GM19099 (cell line): ENCODE measurements around the gene ADAMTS7.

Experiments used
- POLR2A ChIP-seq: IDR thresholded peaks from 3 replicates; pipeline ENCODE4 v1.6.1; 2011; ENCODE audit warnings: low read depth; ENCODE audit not compliant: insufficient read length; ENCODE audit errors: extremely low read depth

ADAMTS7 gene

DNA sequence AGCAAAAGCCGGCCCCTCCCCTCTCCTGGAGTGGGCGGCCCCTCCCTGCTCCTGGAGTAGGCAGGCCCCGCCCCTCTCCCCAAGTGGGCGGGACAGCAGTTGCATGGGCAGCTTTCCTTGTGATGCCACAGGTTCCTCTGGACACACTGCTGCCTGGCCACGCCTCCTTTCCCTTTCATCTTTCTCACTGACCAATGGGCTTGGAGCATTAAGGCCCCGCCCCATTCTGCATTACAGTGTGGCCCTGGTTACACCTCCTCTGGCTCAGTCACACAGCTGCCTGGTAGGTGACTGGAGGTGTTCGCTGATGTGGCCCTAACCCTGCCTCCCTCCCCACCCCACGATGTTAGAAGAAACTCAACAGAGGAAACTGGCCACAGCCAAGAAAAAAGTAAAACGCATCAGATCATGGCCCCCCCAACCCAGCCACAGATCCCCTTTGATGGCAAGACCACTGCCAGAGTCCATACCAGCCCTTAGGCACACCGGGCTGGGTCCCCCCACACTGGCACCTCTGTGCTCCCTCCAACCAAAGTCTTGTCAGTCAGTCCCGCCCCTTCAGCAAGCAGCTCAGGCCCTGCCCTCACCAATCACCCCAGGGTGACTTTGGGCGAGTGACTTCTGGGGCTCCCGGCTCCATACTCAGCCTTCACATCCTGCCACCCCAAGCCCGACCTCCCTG lies 84.3 kb downstream of the ADAMTS7 start:
- no peak for TF ChIP-seq POLR2A

DNA sequence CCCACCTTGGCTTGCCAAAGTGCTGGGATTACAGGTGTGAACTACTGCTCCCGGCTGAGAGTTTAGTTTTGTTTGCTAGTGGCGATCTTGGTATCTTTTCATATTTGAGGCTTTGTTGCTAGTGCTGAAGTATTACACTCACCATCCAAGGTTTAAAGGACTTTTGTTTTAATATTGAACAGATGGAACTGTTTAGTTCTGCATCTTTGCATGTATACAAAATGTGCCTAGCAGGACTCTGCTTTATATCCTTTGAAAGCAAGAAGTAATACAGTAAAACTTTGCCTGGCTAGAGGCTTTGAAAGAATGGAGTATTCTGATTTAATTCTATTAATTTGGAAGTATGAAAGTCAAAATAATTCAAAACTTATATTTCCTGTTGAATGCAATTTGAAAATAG lies 92.4 kb downstream of the ADAMTS7 start:
- TF ChIP-seq POLR2A, result no peak

DNA sequence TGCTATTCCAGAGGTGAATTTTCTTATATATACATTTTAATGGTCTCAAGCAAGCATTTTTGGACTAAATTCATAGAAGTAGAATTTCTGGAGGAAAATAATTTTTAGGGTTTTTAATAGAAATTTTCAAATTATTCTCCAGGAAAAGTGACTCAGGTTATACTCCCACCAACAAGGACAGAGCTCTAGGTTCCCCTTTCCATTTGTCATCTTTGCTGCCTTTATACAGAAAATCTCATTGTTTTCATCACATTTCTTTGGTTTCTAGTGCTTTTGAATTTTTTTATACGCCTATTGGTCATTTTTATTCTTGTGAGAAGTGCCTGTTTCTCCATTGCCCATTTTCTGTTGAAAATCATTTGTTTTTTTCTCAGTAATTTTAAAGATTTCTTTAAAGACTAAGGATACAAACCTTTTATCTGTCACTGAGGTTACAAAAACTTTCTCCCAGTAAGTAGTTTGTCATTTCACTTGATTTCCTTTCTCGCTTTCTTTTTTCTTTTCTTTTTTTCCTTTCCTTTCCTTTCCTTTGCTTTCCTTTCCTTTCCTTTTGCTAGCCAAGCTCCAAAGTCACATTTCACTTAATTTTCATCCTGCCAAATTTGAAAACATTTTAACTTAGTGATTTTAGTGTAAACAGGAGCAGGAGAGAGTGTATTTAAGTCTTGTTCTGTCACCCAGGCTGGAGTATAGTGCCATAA lies 93.2 kb downstream of the ADAMTS7 start:
- TF ChIP-seq POLR2A, result no peak

DNA sequence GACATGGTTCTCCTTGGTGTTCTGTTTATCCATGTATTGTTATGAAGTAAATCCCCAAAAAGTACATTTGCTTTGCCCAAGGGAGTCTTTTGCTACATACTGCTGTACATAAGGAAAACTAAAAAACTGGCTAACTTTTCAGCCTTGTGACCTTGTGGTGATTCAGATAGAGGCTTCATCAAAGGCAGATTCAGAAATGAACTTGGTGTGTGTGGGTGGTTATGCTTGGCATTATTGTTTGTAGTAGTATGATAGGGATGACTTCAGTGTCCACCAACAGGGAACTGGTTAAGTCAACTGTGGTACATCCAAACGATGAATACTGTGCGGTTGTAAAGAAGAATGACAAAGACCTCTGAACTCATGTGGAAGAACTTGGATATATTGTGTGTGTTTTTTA lies 94.6 kb downstream of the ADAMTS7 start:
- no peak for TF ChIP-seq POLR2A

DNA sequence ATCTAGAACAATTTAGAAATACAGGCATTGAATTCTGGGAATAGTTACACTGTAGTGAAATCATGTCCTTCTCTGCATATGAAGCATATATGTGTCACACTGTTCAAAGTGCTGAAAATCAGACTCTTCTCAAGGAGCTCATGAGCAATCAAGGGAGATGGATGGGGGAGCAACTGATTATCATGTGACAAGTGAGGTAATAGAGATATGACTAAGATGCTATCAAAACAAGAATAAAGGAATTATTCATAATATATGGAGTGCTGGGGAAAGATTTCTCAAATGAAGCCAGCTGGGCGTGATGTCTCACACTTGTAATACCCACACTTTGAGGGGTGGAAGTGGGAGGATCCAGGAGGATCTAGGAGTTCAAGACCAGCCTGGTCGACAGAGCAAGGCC lies 95.3 kb downstream of the ADAMTS7 start:
- TF ChIP-seq POLR2A, result no peak

DNA sequence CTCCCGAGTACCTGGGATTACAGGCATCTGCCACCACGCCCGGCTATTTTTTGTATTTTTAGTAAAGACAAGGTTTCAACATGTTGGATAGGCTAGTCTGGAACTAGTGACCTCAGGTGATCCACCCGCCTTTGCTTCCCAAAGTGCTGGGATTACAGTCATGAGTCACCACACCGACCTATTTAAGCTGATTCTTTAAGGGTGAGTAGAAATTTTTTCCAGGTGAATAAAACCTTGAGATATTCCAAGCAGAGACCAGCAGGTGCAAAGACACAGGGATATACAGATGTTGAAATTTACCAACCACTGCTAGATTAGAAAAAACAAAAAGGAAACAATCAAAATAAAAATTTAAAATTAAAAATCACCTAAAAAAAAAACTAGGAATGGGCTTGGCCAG lies 95.8 kb downstream of the ADAMTS7 start:
- no peak for TF ChIP-seq POLR2A

DNA sequence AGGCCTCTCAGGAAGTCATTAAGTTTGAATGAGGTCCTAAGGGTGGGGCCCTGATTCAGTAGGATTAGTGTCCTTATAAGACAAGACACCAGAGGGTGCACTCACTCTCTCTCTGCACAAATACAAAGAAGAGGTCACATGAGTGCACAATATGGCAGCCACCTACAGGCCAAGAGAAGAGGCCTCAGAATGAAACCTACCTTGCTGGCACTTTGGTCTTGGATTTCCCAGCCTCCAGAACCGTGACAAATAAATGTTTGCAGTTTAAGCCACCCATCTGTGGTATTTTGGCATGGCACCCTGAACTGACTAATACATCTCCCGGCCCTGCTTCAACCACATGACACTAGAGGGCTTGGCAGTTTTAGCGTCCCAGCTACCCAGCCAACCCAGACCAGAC lies 96.4 kb downstream of the ADAMTS7 start:
- no peak for TF ChIP-seq POLR2A

DNA sequence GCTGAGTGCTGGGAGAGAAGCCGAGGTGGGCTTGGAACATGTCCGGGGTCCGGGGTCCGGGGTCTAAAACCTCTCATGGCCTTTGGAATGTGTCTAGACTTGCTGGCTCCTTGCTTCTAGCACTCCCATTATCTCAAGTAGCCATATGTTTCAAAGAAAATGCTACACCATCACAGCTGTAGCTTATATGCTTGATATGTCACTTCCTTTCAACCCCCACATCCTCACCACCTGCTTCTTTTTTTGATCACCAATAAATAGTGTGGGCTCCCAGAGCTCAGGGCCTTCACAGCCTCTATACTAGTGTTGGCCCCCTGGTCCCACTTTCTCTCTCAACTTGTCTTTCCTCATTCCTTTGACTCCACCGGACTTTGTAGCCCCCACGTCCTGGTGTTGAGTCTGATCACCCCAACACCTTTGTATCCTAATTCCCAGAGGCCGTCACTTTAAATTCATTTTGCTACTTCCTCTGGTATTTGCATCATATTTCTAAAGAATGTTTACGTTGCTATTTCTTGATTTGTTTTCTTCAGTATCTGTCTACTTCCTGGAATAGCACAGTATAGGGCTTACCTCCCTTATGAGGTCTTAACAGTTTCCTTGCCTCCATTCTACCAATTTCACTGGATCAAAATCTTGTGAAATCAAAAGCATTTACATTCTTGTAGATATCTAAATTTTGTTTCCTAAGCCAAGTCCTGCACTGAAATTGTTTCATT lies 98.3 kb downstream of the ADAMTS7 start:
- no peak for TF ChIP-seq POLR2A

DNA sequence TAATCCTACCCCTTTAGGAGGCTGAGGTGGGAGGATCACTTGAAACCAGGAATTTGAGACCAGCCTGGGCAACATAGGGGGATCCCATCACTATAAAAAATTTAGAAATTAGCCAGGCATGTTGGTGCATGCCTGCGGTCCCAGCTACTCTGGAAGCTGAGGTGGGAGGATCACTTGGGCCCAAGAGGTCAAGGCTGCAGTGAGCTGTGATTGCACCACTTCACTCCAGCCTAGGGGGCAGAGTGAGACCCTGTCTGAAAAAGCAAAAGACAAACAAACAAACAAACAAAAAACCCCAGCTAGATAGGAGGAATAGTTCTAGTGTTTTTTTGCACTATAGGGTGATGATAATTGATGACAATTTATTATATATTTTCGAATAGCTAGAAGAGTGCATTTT lies 99.6 kb downstream of the ADAMTS7 start:
- no peak for TF ChIP-seq POLR2A

DNA sequence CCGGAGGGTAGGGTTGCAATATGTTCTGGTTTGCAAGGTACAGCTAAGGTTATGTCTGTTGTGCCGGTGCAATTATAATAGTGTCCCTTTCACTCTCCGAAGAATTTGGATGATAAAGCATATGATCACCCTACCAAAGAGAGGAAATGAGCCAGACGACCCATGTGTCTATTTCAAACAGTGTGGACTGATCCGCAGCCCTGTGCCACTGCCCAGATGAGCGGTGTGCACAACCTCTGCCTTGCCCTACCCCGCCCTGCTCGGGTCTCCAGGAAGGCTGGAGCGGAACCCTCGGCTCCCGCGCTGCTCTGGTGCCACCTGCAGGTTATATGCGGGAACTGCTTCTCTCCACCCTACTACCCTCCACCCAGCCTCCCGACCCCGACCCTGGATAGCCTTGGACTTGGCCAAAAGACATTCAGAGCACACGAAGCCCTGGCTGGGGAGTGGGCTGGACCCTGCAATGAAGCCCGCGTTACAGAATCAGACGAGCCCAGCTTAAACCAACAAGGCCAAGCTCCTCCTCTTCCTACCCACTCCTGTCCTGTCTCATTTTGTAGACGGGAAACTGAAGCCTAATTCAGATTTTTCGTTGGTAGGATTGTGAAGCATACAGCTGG lies 101.9 kb downstream of the ADAMTS7 start:
- no peak for TF ChIP-seq POLR2A
